ENCODE measurements around the gene PPP1R16B. TPM values are rescaled to one million over a fixed set of nuclear protein-coding genes. Genes with fewer than 3 reads are reported as not detected.

PPP1R16B gene
- total RNA-seq, 1 donor from 2014 or later = 46.9 TPM

- Mint-ChIP-seq H3K36me3 (ENCODE audit: low read depth, unreplicated experiment) (peaks cover 70% of the 10 kb centered on the region), H3K4me3 (ENCODE audit: unreplicated experiment) (no peak overlapping the region), H3K27ac (ENCODE audit: unreplicated experiment) (no peak overlapping the region), H3K27me3 (ENCODE audit: unreplicated experiment) (peaks cover 3% of the 10 kb centered on the region), H3K4me1 (ENCODE audit: unreplicated experiment) (peaks cover 12% of the 10 kb centered on the region), H3K9me3 (ENCODE audit: unreplicated experiment) (peaks cover 6% of the 10 kb centered on the region)
- DNase-seq (ENCODE audit: low spot score) = no peak
- TF ChIP-seq CTCF (IDR thresholded peaks at IDR 0.05; ENCODE audit: unreplicated experiment) = no peak
Measured at GRCh38 chr20:38770546-38770945, 35.0 kb upstream of the PPP1R16B start.

- Mint-ChIP-seq H3K4me1 (ENCODE audit: unreplicated experiment) (peaks cover 8% of the 10 kb centered on the region), H3K27ac (ENCODE audit: unreplicated experiment) (no peak overlapping the region), H3K36me3 (ENCODE audit: low read depth, unreplicated experiment) (peaks cover 74% of the 10 kb centered on the region), H3K4me3 (ENCODE audit: unreplicated experiment) (no peak overlapping the region), H3K9me3 (ENCODE audit: unreplicated experiment) (peaks cover 6% of the 10 kb centered on the region), H3K27me3 (ENCODE audit: unreplicated experiment) (peaks cover 3% of the 10 kb centered on the region)
- no peak for DNase-seq (ENCODE audit: low spot score)
- no peak for TF ChIP-seq CTCF (IDR thresholded peaks at IDR 0.05; ENCODE audit: unreplicated experiment)
Measured at GRCh38 chr20:38770970-38771369, 34.5 kb upstream of the PPP1R16B start.

- H3K27me3 Mint-ChIP-seq (ENCODE audit: unreplicated experiment) = peaks cover 3% of the 10 kb centered on the region
- peaks cover 6% of the 10 kb centered on the region for H3K9me3 Mint-ChIP-seq (ENCODE audit: unreplicated experiment)
- H3K36me3 Mint-ChIP-seq (ENCODE audit: low read depth, unreplicated experiment) = peaks cover 78% of the 10 kb centered on the region
- peaks cover 3% of the 10 kb centered on the region for H3K4me1 Mint-ChIP-seq (ENCODE audit: unreplicated experiment)
- no peak overlapping the region for H3K27ac Mint-ChIP-seq (ENCODE audit: unreplicated experiment)
- DNase-seq (ENCODE audit: low spot score) = no peak
- no peak overlapping the region for H3K4me3 Mint-ChIP-seq (ENCODE audit: unreplicated experiment)
- no peak for TF ChIP-seq CTCF (IDR thresholded peaks at IDR 0.05; ENCODE audit: unreplicated experiment)
Measured at GRCh38 chr20:38771621-38772020, 33.9 kb upstream of the PPP1R16B start.

- Mint-ChIP-seq H3K36me3 (ENCODE audit: low read depth, unreplicated experiment) (peaks cover 58% of the 10 kb centered on the region), H3K4me3 (ENCODE audit: unreplicated experiment) (peak overlapping the region; percentile 87), H3K9me3 (ENCODE audit: unreplicated experiment) (peaks cover 6% of the 10 kb centered on the region), H3K27me3 (ENCODE audit: unreplicated experiment) (peaks cover 3% of the 10 kb centered on the region), H3K4me1 (ENCODE audit: unreplicated experiment) (no peaks in the 10 kb centered on the region), H3K27ac (ENCODE audit: unreplicated experiment) (no peak overlapping the region)
- DNase-seq (ENCODE audit: low spot score) = no peak
- TF ChIP-seq CTCF (IDR thresholded peaks at IDR 0.05; ENCODE audit: unreplicated experiment) = no peak
Measured at GRCh38 chr20:38774167-38774566, 31.3 kb upstream of the PPP1R16B start.

GRCh38 chr20:38776363-38776762 is 29.1 kb upstream of the PPP1R16B start:
- no peak for DNase-seq (ENCODE audit: low spot score)
- no peak overlapping the region for H3K27ac Mint-ChIP-seq (ENCODE audit: unreplicated experiment)
- H3K4me1 Mint-ChIP-seq (ENCODE audit: unreplicated experiment) = peaks cover 4% of the 10 kb centered on the region
- peaks cover 5% of the 10 kb centered on the region for H3K27me3 Mint-ChIP-seq (ENCODE audit: unreplicated experiment)
- H3K4me3 Mint-ChIP-seq (ENCODE audit: unreplicated experiment) = no peak overlapping the region
- H3K9me3 Mint-ChIP-seq (ENCODE audit: unreplicated experiment) = peaks cover 6% of the 10 kb centered on the region
- peaks cover 50% of the 10 kb centered on the region for H3K36me3 Mint-ChIP-seq (ENCODE audit: low read depth, unreplicated experiment)
- no peak for TF ChIP-seq CTCF (IDR thresholded peaks at IDR 0.05; ENCODE audit: unreplicated experiment)
